ENCODE measurements around the gene TET2.

DNA sequence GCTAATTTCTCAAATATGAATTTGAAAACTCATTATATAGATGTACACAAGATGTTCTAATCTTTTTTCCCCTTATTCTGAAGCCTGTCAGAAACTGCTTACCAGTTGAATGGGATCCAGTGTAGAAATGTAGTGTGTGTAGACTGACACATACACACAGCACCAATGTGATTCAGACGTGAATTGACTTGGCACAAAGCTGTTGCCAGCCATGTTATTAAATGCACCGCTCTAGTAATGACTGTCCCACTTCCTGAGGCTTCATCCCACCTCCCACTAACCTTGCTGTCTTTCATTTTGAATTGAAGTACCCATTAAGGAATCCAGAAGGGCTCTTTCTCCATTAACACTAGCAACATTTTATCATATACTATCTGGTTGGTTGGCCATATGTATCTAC is 180.5 kb downstream of the TET2 start:
- TF ChIP-seq POLR2A (IDR thresholded peaks at IDR 0.05; ENCODE audit: low read length) (no peak), GATA1 (IDR thresholded peaks at IDR 0.05; ENCODE audit: low read depth, low read length) (no peak)
